ENCODE measurements around the gene MINDY1.

DNA sequence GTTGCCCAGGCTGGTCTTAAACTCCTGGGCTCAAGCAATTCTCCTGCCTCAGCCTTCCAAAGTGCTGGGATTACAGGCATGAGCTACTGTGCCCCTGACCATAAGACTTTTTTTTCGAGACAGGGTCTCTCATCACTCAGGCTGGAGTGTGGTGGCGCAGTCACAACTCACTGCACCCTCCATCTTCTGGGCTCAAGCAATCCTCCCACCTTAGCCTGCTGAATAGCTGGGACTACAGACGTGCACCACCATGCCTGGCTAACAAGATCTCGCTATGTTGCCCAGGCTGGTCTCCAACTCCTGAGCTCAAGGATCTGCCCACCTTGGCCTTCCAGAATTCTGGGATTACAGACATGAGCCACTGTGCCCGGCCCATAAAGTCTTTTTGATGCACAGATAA is 42.8 kb upstream of the MINDY1 start:
- TF ChIP-seq YY1 (IDR thresholded peaks at IDR 0.05; ENCODE audit: borderline replicate concordance in 1 of 3, control insufficient read depth in 1 of 3, extremely low read depth in 1 of 3, insufficient read depth in 3 of 3, insufficient read length in 1 of 3, insufficient replicate concordance in 2 of 3, low read depth in 1 of 3, low read length in 2 of 3) (no peak), POLR2A (conservative IDR thresholded peaks at IDR 0.05) (no peak)

Measured in K562 (cell line).